AG10803 (cell line): ENCODE measurements around the gene TXNRD1.
A peak's percentile ranks its signal among the peaks of the same experiment; 100 is the strongest.

Experiments used
- DNase-seq: peaks from one replicate; pipeline ENCODE4 v3.0.0; 2010; ENCODE audit warnings: low read depth
- H3K4me3 ChIP-seq: 2 replicates; pipeline ENCODE4 v1.5.1; 2011; ENCODE audit warnings: mild to moderate bottlenecking, low read length, control low read depth
- CTCF ChIP-seq: conservative IDR thresholded peaks from 2 replicates; pipeline ENCODE4 v1.5.1; 2011; ENCODE audit warnings: mild to moderate bottlenecking, low read length, control low read depth, inconsistent platforms

Gene TXNRD1

GRCh38 chr12:104348994-104349494 is 133.5 kb downstream of the TXNRD1 start:
- no peak for TF ChIP-seq CTCF
- H3K4me3 ChIP-seq = no peak overlapping the region
- DNase-seq = no peak

- DNase-seq = no peak
- no peak overlapping the region for H3K4me3 ChIP-seq
- no peak for TF ChIP-seq CTCF
Measured at GRCh38 chr12:104350211-104351056, 134.9 kb downstream of the TXNRD1 start.

- DNase-seq = no peak
- no peak for TF ChIP-seq CTCF
Measured at GRCh38 chr12:104351057-104351983, 135.7 kb downstream of the TXNRD1 start.

GRCh38 chr12:104352106-104352713 is 136.6 kb downstream of the TXNRD1 start:
- no peak for TF ChIP-seq CTCF
- DNase-seq = peak; percentile 49
- no peak overlapping the region for H3K4me3 ChIP-seq

More at GRCh38 chr12:104351057-104351983, 135.7 kb downstream of the TXNRD1 start:
- no peak overlapping the region for H3K4me3 ChIP-seq

GRCh38 chr12:104353012-104353981 is 137.7 kb downstream of the TXNRD1 start:
- no peak for DNase-seq
- TF ChIP-seq CTCF = no peak
- H3K4me3 ChIP-seq = no peak overlapping the region
